Trophoblast cell (in vitro differentiated cells and primary cell): ENCODE results near the gene GPR89A.
"Not testable (repeated sequence)": the region's sequence is repeated elsewhere in the genome, so short reads cannot be mapped to it uniquely, and the experiment has no call there.

Experiments used
- DNase-seq, 2 donors: peaks; one replicate each; pipeline ENCODE4 v3.0.0-alpha.2; 2016
- H2AFZ ChIP-seq: 2 replicates; pipeline ENCODE4 v1.6.1; 2013; ENCODE audit warnings: low read length, moderate library complexity, mild to moderate bottlenecking; ENCODE audit not compliant: insufficient read depth, poor library complexity
- H2AK5ac ChIP-seq: 2 replicates; pipeline ENCODE4 v1.6.1; 2013; ENCODE audit warnings: mild to moderate bottlenecking, low read length
- H2BK120ac ChIP-seq: 2 replicates; pipeline ENCODE4 v1.6.1; 2013; ENCODE audit warnings: low read length, mild to moderate bottlenecking, moderate library complexity; ENCODE audit not compliant: insufficient read depth, poor library complexity
- H2BK12ac ChIP-seq: 2 replicates; pipeline ENCODE4 v1.6.1; 2013; ENCODE audit warnings: mild to moderate bottlenecking, low read length, moderate library complexity
- H2BK5ac ChIP-seq: 2 replicates; pipeline ENCODE4 v1.6.1; 2013; ENCODE audit warnings: low read length, low read depth, moderate library complexity, mild to moderate bottlenecking; ENCODE audit not compliant: poor library complexity
- H3K14ac ChIP-seq: 2 replicates; pipeline ENCODE4 v1.6.1; 2013; ENCODE audit warnings: mild to moderate bottlenecking, low read length
- H3K18ac ChIP-seq: 2 replicates; pipeline ENCODE4 v1.6.1; 2013; ENCODE audit warnings: mild to moderate bottlenecking, low read length
- H3K23ac ChIP-seq: 2 replicates; pipeline ENCODE4 v1.6.1; 2013; ENCODE audit warnings: low read length
- H3K27ac ChIP-seq: 2 replicates; pipeline ENCODE4 v1.5.1; 2013; ENCODE audit warnings: low read depth, mild to moderate bottlenecking, inconsistent platforms, low read length, moderate library complexity
- H3K27me3 ChIP-seq: 2 replicates; pipeline ENCODE4 v1.6.1; 2013; ENCODE audit warnings: inconsistent platforms, mild to moderate bottlenecking, low read length, moderate library complexity; ENCODE audit not compliant: insufficient read depth
- H3K36me3 ChIP-seq, 2 experiments: 1 replicate in 1 of 2; 2 replicates in 1 of 2; pipeline ENCODE4 v1.6.1; 2013; ENCODE audit warnings: low read length in 2 of 2, mild to moderate bottlenecking in 2 of 2, moderate library complexity in 1 of 2; ENCODE audit not compliant: insufficient read depth in 2 of 2, control insufficient read depth in 1 of 2
- H3K4ac ChIP-seq: 2 replicates; pipeline ENCODE4 v1.6.1; 2013; ENCODE audit warnings: low read depth, mild to moderate bottlenecking, low read length, moderate library complexity
- H3K4me1 ChIP-seq, 2 experiments: 1 replicate in 1 of 2; 2 replicates in 1 of 2; pipeline ENCODE4 v1.6.1; 2013; ENCODE audit warnings: low read length in 2 of 2, mild to moderate bottlenecking in 2 of 2, moderate library complexity in 1 of 2; ENCODE audit not compliant: insufficient read depth in 2 of 2, control insufficient read depth in 1 of 2
- H3K4me2 ChIP-seq: 2 replicates; pipeline ENCODE4 v1.6.1; 2013; ENCODE audit warnings: inconsistent platforms, mild to moderate bottlenecking, low read length, moderate library complexity
- H3K4me3 ChIP-seq: 2 replicates; pipeline ENCODE4 v1.5.1; 2013; ENCODE audit warnings: mild to moderate bottlenecking, low read depth, low read length, inconsistent platforms
- H3K79me1 ChIP-seq: one replicate; pipeline ENCODE4 v1.6.1; 2013; ENCODE audit warnings: low read length
- H3K79me2 ChIP-seq: 2 replicates; pipeline ENCODE4 v1.6.1; 2013; ENCODE audit warnings: low read length, mild to moderate bottlenecking; ENCODE audit not compliant: control insufficient read depth, insufficient read depth, poor library complexity
- H3K9ac ChIP-seq: 2 replicates; pipeline ENCODE4 v1.6.1; 2013; ENCODE audit warnings: mild to moderate bottlenecking, low read length
- H3K9me3 ChIP-seq: 2 replicates; pipeline ENCODE4 v1.6.1; 2013; ENCODE audit warnings: low read depth, mild to moderate bottlenecking, control low read depth, inconsistent platforms, low read length; ENCODE audit not compliant: insufficient read depth
- H4K12ac ChIP-seq: 2 replicates; pipeline ENCODE4 v1.6.1; 2013; ENCODE audit warnings: low read depth, mild to moderate bottlenecking, low read length, moderate library complexity
- H4K8ac ChIP-seq: 2 replicates; pipeline ENCODE4 v1.6.1; 2013; ENCODE audit warnings: low read depth, mild to moderate bottlenecking, low read length, moderate library complexity
- H4K91ac ChIP-seq: one replicate; pipeline ENCODE4 v1.6.1; 2013; ENCODE audit warnings: low read depth, mild to moderate bottlenecking, low read length, moderate library complexity
- WGBS: extraction: QIAGEN DNeasy Blood & Tissue Kit; methylation state at CpG from one replicate; pipeline ENCODE4 v1.1.7; 2013; ENCODE audit warnings: missing lambda C conversion rate; ENCODE audit not compliant: insufficient read length, insufficient coverage; ENCODE audit errors: extremely low coverage; 5-methylcytosine and 5-hydroxymethylcytosine counted together

GPR89A gene

DNA sequence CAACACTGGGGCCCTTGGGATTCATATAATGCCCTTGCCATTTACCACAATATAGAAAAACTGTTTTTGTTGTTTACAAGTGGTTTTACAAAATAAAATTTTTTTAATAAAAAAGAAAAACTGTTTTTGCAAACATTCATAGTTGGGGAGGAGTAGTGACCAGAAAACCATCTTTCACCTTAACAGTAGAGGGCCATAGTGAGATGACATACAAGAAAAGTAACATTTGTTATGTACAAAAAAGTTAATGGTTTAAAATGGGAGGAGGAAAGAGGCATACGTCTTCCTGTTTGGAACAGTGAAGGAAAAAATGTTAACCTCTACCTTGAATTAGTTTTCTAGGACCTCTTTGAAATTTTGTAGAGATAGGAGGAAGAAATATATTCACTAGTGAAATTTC is 28.4 kb downstream of the GPR89A start:
- H3K27me3 ChIP-seq, H3K36me3 ChIP-seq, H2AFZ ChIP-seq, H3K79me1 ChIP-seq, H3K14ac ChIP-seq, H3K18ac ChIP-seq, H3K79me2 ChIP-seq, H3K23ac ChIP-seq, DNase-seq, H2AK5ac ChIP-seq, H3K4ac ChIP-seq, H2BK120ac ChIP-seq, H3K9ac ChIP-seq, H3K27ac ChIP-seq, H2BK5ac ChIP-seq, H2BK12ac ChIP-seq, H4K12ac ChIP-seq, H3K9me3 ChIP-seq, H4K91ac ChIP-seq, H3K4me1 ChIP-seq, H3K4me3 ChIP-seq, H4K8ac ChIP-seq, H3K4me2 ChIP-seq: not testable (repeated sequence)
- no CpG with 5 or more reads among the region's 1 CpG for WGBS

DNA sequence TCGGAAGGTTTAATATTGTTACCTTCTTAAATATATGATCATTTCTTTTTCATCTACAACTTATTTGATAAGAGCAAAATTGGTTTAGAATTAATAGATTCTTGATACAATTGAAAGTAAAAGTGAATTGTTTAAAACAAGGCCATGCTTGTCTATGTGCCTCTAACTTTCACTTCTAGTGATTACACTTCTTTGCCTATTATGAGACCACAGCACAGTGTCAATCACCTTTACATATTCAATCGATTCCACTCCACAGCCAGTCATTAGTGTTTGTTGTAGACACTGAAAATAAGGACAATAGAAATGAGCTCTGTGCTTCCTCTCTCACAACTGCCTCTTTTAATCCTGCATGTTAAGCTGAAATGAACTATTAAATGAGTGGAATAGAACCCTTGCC is 34.1 kb downstream of the GPR89A start:
- not testable (repeated sequence) for H3K4ac ChIP-seq, H4K12ac ChIP-seq, H3K27ac ChIP-seq, H3K18ac ChIP-seq, H2BK120ac ChIP-seq, H3K79me1 ChIP-seq, H3K79me2 ChIP-seq, H3K9ac ChIP-seq, H2AFZ ChIP-seq, H3K27me3 ChIP-seq, H2AK5ac ChIP-seq, H2BK12ac ChIP-seq, DNase-seq, H3K4me1 ChIP-seq, H3K36me3 ChIP-seq, H3K14ac ChIP-seq, H3K4me3 ChIP-seq, H4K91ac ChIP-seq, H3K23ac ChIP-seq, H4K8ac ChIP-seq, H2BK5ac ChIP-seq, H3K4me2 ChIP-seq, H3K9me3 ChIP-seq
- WGBS = no CpG with 5 or more reads among the region's 2 CpGs

DNA sequence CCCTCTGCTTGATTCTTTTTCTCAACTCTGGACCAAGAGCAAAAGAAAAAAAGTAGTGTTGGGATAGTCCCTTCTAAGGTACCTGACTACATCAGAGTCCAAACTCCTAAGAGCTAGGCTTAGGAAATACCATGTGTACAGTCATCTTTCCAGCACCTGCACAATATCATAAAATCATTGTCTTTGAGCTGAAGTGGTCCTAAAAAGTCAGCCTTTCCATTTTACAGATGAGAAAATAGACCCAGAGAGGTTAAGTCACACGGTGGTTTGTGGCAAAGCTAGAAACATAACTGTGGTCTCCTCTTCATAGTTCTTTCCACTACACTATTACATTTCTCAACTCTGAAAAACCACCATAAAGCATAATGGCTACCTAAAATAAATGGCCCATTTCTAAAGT is 36.2 kb downstream of the GPR89A start:
- H4K91ac ChIP-seq, H3K36me3 ChIP-seq, H3K27me3 ChIP-seq, H2AFZ ChIP-seq, H3K18ac ChIP-seq, H3K4me3 ChIP-seq, H3K9me3 ChIP-seq, DNase-seq, H2AK5ac ChIP-seq, H3K14ac ChIP-seq, H2BK120ac ChIP-seq, H3K79me1 ChIP-seq, H3K23ac ChIP-seq, H3K4me2 ChIP-seq, H3K4ac ChIP-seq, H3K79me2 ChIP-seq, H2BK12ac ChIP-seq, H3K9ac ChIP-seq, H3K4me1 ChIP-seq, H2BK5ac ChIP-seq, H4K8ac ChIP-seq, H3K27ac ChIP-seq, H4K12ac ChIP-seq: not testable (repeated sequence)
- WGBS = no CpG with 5 or more reads among the region's 1 CpG

- H3K4ac ChIP-seq, DNase-seq: not testable (repeated sequence)
These were observed 48.6 kb downstream of the GPR89A start for GRCh38 chr1:145656245-145656943.

More at GRCh38 chr1:145656245-145656943, 48.6 kb downstream of the GPR89A start:
- not testable (repeated sequence) for H2BK5ac ChIP-seq, H3K4me3 ChIP-seq, H3K27ac ChIP-seq, H3K9ac ChIP-seq, H2AFZ ChIP-seq, H3K14ac ChIP-seq, H3K4me1 ChIP-seq, H2BK12ac ChIP-seq, H3K23ac ChIP-seq, H3K79me1 ChIP-seq, H4K12ac ChIP-seq, H3K79me2 ChIP-seq, H4K91ac ChIP-seq, H3K27me3 ChIP-seq, H2AK5ac ChIP-seq, H3K36me3 ChIP-seq, H4K8ac ChIP-seq, H3K18ac ChIP-seq, H3K9me3 ChIP-seq, H2BK120ac ChIP-seq, H3K4me2 ChIP-seq
- no CpG with 5 or more reads among the region's 7 CpGs for WGBS
